NCI-H2029 (cell line): ENCODE measurements around the gene STXBP5.
"Not testable (repeated sequence)": the region's sequence is repeated elsewhere in the genome, so short reads cannot be mapped to it uniquely, and the experiment has no call there.

Experiments
- DNase-seq: peaks from one replicate; lab custom pipeline; 2025; lab: John Stamatoyannopoulos, UW

The STXBP5 gene

GRCh38 chr6:147297663-147298316 is 93.6 kb downstream of the STXBP5 start:
- DNase-seq, result no peak

GRCh38 chr6:147298461-147298860 is 94.2 kb downstream of the STXBP5 start:
- no peak for DNase-seq

GRCh38 chr6:147299035-147299434 is 94.8 kb downstream of the STXBP5 start:
- no peak for DNase-seq

DNA sequence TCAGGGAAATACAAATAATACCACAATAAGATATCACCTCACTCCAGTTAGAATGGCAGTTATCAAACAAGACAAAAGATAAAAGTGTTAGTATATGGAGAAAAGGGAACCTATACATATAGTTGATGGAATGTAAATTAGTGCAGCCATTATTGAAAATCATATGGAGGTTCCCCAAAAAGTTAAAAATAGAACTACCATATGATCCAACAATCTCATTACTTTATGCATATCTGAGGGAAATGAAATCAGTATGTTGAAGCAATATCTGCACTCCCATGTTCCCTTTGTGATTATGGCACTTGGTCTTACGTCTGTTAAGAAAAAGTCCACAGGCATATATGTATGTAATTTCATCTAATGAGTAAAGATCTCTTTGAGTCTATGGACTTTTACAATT is 96.9 kb downstream of the STXBP5 start:
- DNase-seq, result no peak

DNA sequence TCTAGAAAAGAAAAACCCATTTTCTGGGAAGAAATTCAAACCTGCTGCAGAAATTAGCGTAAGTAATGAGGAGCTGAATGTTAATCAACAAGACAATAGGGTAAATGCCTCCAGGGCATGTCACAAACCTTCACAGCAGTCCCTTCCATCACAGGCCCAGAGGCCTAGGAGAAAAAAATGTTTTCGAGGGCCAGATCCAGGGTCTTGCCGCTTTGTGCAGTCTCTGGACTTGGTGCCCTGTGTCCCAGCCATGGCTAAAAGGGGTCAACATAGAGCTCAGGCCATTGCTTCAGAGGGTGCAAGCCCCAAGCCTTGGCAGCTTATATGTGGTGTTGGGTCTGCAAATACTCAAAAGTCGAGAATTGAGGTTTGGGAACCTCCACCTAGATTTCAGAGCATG is 99.8 kb downstream of the STXBP5 start:
- DNase-seq, result no peak

DNA sequence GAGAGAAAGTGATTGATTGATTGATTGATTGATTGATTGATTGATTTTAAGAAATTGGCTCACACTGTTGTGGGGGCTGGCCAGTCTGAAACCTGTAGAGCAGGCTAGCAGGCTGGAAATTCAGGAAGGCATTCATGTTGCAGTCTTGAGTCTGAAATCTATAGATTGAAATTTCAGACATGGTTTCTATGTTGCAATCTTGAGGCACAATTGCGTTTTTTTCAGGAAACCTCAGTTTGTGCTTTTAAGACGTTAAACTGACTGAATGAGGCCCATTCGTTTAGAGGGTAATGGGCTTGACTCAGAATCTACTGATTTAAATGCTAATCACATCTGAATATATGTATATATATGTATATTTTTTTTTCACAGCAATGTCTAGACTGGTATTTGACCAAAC is 106.3 kb downstream of the STXBP5 start:
- no peak for DNase-seq

- DNase-seq, result no peak
These were observed 107.0 kb downstream of the STXBP5 start for GRCh38 chr6:147311218-147311617.

DNA sequence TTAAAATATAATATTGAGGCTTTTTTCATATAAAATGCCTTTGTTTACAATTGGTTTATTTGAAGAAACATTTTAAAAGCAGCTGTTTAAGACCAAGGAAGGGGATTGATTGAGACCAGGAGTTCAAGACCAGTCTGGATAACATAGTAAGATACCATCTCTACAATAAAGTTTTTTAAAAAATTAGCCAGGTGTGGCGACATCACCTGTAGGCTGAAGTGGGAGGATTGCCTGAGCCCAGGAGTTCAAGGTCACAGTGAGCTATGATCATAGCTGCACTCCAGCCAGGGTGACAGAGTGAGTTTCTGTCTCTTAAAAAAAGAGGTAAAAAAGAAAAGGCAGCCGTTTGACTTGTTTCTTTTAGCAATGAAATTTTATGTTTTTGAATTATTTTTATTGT is 117.0 kb downstream of the STXBP5 start:
- DNase-seq, result no peak

- no peak for DNase-seq
These were observed 118.3 kb downstream of the STXBP5 start for GRCh38 chr6:147322299-147323162.

DNA sequence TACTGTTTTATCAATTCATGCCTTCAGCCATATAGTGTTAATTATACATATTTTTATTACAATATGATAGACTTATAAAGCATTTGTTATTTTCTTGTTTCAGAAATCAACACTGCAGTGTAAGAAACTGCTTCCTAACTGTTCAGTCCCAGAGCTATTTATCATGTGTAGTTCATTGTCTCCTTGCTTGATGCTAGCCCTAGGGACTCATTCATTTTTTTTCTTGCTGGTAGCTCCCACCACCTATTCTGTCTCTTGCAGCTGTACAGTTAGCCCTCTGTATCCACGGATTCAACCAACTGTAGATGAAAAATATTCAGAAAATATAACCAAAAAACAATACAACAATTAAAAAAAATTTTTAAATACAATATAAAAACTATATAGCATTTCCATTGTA is 121.3 kb downstream of the STXBP5 start:
- no peak for DNase-seq

DNA sequence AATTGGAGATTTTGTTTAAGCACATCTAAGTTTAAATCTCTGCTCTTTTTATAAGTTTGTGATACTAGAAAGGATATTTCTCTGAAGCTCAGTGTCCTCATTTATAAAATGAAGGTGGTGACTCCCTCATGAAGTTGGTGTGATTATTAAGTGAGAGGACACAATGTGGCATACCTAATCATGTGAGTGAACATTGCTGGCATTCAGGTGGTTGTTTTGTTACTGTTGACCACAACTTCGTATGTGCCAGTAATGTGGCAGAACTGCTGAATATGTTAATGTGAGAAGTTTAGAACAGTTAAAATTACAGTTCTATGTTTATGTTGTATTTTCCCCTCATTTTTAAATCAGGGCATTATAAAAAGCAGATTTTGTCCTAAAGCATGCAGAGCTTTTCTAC is 127.2 kb downstream of the STXBP5 start:
- no peak for DNase-seq

DNA sequence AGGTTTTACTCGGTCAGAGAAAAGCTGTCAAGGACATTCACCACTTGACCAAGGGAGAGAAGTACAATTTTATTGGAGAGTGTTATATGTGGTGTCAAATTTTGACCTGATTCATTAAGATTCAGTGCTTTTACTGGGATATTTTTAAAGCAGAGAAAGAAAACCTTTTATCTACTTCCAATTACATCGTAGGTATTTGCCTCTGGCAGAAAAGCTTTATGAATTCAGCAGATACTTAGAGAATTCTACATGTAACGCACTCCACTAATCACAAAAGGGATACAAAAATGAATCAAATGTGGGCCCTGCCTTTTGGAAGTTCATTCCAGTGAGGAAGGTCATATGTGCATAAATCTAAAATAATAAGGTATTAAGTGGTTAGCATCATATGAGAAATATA is 133.7 kb downstream of the STXBP5 start:
- no peak for DNase-seq

DNA sequence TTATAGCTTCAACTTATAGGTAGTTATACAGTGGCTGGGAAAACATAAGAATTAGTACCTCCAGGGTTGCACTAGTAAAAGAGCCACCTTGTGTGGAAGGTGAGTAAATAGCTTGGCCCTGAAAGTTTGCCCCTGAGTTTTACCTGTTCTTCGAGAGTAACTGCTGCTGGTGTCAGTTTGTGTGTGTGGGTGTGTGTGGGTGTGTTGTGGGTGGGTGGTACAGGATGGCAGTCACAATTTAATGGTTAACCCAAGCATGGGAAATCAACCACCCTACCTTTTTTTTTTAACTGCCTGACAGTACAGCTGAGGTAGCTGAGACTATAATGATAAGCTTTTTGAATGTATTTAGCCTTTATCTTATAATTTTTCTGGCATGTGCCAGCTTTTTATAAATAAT is 137.3 kb downstream of the STXBP5 start:
- DNase-seq, result no peak

DNA sequence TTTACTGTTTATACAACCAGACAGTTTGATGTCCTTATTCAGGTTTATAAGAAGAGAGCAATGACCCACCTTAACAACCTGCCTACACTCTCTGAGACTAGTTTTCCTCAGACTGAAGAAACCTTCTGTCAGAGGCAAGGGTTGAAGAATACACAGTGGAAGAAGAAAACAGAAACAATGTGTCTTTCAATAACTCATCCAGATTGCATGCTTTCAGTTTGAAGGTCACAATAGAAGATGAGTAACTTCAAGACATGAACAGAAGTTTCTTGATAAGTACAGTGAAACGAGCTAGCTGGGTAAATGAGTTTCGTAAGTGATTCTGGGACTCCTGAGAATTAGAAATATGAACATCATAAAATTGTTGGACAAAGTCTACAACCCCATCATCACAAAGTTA is 141.7 kb downstream of the STXBP5 start:
- no peak for DNase-seq

DNA sequence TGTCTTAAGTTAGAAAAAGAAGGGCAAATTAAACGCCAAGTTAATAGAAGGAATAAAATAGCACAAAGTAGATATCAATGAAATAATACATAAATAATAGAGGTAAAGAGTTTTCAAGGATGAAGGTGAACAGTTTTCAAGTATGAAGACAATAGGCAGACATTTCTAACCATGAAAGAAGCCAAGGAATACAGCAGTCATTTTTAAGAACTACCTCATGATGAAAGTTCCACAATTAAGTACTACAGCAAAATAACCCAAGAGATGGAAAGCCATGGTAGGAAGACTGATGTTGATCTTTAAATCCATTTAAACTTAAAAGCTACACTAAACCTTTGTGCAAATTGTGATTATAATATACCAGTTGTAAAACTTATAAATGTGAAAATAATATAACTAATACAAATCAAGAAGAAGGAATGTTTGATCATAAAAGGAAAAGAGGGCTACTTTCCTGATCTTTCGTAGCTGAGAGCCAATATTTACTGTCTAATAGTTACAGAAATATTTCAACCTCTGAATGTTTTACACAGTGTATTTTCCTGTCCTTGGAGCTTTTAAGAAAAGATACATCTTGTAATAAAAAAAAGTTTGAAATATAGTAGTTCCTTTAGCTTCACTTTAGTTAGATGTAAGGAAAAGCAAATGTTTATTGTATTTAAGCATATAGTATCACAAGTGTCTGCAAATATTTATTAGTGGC is 143.1 kb downstream of the STXBP5 start:
- DNase-seq, result no peak

- no peak for DNase-seq
These were observed 143.8 kb downstream of the STXBP5 start for GRCh38 chr6:147347882-147348575.

DNA sequence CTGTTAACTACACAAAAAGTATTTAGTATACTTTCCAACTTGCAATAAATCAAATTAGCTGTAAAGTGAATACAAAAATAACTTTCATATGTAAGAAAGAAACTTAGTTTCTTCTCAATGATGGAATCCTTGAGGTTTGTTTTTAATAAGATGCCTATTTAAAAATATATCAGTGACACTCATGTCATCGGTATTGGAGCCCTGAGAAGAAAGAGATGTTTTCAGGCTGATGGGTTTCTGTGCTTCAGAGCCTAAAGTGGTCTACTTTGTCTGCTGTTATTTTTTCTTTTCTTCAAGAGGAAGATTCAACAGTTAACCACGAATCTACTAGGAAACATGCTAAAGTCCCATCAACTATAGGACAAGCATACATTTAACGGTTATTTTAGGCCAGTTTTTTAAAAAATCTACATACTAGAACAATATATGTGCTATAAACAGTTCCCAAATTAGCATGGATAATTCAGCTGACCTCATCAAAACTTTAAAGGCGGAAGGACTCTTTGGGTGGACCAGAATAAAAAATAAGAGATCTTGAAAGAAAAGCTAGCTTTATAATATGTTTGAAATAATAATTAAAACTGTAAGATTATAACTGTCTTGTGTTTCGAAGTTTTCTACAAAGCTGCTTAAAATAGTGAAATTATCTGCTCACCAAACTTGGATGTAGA is 157.2 kb downstream of the STXBP5 start:
- DNase-seq, result no peak

- DNase-seq, result no peak
These were observed 162.1 kb downstream of the STXBP5 start for GRCh38 chr6:147366290-147366689.

- no peak for DNase-seq
These were observed 167.1 kb downstream of the STXBP5 start for GRCh38 chr6:147371325-147371724.

- DNase-seq, result no peak
These were observed 168.6 kb downstream of the STXBP5 start for GRCh38 chr6:147372806-147373205.

- no peak for DNase-seq
These were observed 174.6 kb downstream of the STXBP5 start for GRCh38 chr6:147378819-147379218.

DNA sequence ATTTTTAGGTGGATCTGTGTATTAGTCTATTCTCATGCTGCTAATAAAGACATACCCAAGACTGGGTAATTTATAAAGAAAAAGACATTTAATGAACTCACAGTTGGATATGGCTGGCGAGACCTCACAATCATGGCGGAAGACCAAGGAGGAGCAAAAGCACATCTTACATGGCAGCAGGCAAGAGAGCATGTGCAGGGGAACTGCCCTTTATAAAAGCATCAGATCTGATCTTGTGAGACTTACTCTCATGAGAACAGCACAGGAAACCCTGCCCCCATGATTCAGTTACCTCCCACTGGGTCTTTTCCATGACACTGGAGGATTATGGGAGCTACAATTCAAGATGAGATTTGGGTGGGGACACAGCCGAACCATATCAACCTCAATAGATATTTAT is 176.6 kb downstream of the STXBP5 start:
- not testable (repeated sequence) for DNase-seq
